HG02885 (cell line): ENCODE data around the gene TUBB2B.
"Not testable (repeated sequence)": the region's sequence is repeated elsewhere in the genome, so short reads cannot be mapped to it uniquely, and the experiment has no call there.

Source experiments
- ATAC-seq: cut with Tn5 transposase; IDR thresholded peaks from one replicate; pipeline ENCODE4 v1.9.1; 2021; ENCODE audit warnings: mild to moderate bottlenecking; ENCODE audit not compliant: unreplicated experiment, poor library complexity

The TUBB2B gene

GRCh38 chr6:3258720-3259490 is 31.5 kb upstream of the TUBB2B start, which contains the start of gene PSMG4:
PSMG4 (plus strand) TSS chr6:3258947; CDS start chr6:3259023, 76 bp downstream.
- ATAC-seq = peak; percentile 76

GRCh38 chr6:3258201-3258600 is 30.7 kb upstream of the TUBB2B start:
- no peak for ATAC-seq

- no peak for ATAC-seq
Observed at GRCh38 chr6:3253597-3253961, 26.1 kb upstream of the TUBB2B start.

- ATAC-seq = no peak
Observed at GRCh38 chr6:3252861-3253596, 25.6 kb upstream of the TUBB2B start.

DNA sequence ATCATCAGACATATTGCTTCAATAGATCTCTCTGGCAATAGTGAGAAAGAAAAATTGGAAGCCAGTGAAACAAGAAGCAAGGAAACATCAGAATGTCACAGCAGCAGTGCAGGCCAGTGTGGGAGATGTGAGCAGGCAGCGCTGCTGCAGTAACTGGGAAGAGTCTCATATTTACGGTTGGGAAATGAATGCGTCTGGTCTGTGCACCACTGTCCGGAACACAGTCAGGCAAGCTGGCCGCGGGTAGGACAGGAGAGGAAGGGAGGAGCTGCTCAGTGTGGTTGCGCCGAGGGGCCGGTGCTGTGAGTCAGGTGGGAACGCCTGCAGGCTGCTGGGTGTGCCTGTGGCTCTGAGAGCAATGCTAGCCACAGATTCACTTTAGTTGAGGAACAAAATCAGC is 24.9 kb upstream of the TUBB2B start:
- ATAC-seq = no peak

DNA sequence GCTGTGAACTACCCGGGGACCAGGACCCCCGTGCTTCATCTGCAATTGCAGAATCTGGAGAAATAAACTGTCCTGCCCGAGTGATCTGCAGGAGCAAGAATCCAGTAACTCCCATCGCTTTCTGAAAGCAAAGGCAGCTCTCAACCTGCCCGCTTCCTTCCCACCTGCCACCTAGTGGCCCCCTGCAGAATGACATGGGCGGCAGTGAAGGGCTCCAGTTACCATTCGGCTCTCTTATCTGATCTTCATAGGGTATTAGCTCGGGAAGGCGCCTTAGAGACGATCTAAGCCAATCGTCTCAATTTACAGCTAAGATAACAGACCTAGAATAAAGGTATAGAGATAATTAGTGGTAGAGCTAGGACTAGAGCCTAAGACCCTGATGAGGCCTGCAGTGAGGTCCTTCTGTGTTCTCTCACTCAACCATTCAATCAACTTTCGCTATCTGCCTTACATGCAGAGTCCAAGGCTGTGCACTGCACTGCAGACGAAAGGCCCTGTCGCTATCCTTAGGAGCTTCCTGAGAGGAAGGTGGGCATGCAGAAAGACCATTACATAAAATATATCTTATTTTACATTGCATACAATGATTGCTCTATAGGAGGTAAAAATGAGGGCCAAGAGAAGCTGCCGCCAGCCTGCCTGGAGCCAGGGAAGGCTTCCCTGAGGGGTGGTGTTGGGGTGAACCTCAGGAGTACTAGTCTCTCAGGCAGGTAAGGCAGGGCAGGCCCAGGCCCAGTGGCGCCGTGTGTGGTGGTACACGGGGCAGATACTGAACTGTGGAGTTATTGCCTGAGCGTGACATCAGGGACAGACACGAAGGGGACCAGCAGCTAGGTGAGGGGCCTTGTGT is 24.2 kb upstream of the TUBB2B start:
- peak; percentile 78 for ATAC-seq

GRCh38 chr6:3250231-3250675 is 22.8 kb upstream of the TUBB2B start:
- ATAC-seq = no peak

GRCh38 chr6:3249821-3250220 is 22.4 kb upstream of the TUBB2B start:
- no peak for ATAC-seq

- no peak for ATAC-seq
Observed at GRCh38 chr6:3247255-3248146, 20.0 kb upstream of the TUBB2B start.

DNA sequence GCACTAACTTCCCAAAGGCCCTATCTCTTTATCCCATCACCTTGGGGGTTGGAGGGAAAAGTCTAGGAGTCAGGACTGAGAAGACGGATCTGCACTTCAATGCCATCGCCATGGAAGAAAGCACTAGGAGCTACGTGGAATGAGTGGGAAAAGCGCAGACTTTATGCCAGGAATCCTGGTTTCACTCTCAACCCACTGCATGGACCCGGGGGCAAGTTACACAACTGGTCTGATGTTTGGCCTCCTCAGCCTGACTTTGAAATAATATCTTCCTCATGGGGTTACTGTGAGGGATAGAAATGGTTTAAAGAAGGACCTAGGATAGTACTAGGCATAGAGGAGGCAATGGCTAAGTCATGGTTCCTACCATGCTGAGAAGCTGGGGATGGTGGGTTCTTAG is 17.8 kb upstream of the TUBB2B start:
- no peak for ATAC-seq

GRCh38 chr6:3244832-3245161 is 17.3 kb upstream of the TUBB2B start:
- ATAC-seq = not testable (repeated sequence)

DNA sequence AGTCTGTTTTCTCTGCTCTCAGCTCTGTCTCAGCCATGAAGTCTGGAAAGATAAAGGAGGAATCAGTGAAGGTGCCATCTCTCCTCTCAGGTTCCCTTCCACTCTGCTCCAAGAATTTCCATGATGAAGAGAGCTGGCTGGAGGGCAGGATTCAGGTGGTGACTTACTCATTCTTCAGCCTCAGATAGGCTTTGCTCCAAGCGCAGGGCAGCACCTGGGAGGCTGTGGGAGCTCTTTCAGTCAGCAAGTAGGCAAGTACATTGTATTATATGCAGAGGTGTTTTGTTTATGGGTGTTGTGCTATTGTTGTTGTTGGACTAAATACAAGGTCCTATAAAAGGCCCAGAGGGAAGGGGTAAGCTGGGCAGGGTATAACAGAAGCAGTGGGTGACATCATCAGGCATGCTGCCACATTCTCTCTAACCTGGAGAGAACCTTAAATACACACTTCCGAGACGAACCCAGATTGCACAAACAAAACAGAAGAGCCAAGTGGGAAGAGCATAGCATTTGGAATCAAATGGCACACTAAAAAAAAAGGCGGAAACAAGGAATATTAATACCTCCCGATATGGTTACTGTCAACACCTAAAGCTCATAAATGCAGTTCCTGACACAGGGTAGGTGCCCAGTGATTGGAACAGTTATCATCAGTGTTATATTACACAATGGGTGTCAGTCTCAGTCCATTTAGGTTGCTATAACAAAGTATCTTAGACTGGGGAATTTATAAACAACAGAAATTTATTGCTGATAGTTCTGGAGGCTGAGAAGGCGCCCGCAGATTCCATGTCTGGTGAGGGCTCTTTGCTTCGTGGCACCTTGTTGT is 16.8 kb upstream of the TUBB2B start:
- no peak for ATAC-seq

- ATAC-seq = no peak
Observed at GRCh38 chr6:3242768-3243167, 15.3 kb upstream of the TUBB2B start.

DNA sequence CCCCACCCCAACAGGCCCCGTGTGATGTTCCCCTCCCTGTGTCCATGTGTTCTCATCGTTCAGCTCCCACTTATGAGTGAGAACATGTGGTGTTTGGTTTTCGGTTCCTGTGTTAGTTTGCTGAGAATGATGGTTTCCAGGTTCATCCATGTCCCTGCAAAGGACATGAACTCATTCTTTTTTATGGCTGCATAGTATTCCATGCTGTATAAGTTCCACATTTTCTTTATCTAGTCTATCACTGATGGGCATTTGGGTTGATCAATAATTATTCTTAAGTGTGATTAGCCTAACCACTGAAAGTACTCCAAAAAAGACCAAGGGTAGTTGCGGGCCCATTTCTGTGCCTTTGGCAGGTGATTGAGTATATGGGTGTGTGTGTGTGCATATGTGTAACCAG is 14.3 kb upstream of the TUBB2B start:
- ATAC-seq = not testable (repeated sequence)

GRCh38 chr6:3240595-3240994 is 13.1 kb upstream of the TUBB2B start:
- no peak for ATAC-seq

GRCh38 chr6:3239110-3239830 is 11.8 kb upstream of the TUBB2B start:
- ATAC-seq = no peak

DNA sequence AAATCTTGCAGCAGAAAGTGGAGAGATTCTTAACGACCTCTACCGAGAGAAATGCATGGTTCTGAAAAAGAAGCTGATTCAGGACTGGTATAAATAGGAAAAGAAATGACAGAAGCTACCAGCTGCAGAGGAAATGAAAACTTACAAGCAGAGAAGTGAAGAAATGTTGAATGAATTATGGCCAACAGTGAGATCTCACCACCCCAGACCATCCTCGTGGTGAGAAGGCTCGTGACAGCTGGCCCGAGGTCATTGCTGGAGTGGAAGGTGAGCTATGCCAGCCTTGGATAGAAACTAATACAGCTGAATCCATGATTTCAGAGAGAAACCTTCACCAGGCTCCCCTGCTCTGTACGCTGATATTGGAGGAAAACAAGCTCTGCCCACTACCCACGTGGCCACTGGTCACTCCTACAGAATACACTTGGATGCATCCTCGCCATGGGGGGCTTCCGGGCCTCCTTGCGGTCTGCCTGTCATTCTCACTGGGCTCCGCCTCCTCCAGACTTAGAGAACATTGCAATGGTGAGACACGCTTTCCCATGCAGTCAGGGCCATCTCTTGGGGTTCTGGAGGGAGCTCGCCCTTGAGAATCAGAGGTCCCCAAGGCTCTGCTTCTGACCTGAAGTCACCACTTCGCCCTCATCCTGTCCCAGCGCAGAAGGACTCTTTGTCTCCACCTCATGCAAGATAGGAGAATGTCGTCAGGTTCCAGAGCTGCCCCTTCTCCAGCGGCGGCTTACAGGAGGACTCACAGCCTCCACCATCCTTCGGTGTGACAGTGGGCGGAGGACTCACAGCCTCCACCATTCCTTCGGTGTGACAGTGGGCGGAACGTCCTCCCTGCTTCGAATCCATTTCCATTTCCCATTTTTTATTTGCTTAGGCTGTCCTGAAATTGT is 10.6 kb upstream of the TUBB2B start:
- ATAC-seq = no peak
